RPMI8226 (cell line): ENCODE results near the gene SNX21.
"Not testable (repeated sequence)": the region's sequence is repeated elsewhere in the genome, so short reads cannot be mapped to it uniquely, and the experiment has no call there.

Experiments
- DNase-seq: peaks from one replicate; pipeline ENCODE4 v3.0.0-alpha.2; 2015

Gene SNX21

GRCh38 chr20:45833030-45833882 is at the start of gene SNX21:
Gene SNX21, plus strand, starts transcription at chr20:45833799. Its CDS starts 121 bp downstream, at chr20:45833920.
- DNase-seq = no peak

GRCh38 chr20:45788351-45788750 is 45.2 kb upstream of the SNX21 start:
- DNase-seq = no peak

- DNase-seq = peak; percentile 28
Observed at GRCh38 chr20:45792317-45793118, 41.1 kb upstream of the SNX21 start.

- DNase-seq = no peak
Observed at GRCh38 chr20:45796337-45797065, 37.1 kb upstream of the SNX21 start.

GRCh38 chr20:45797510-45797909 is 36.1 kb upstream of the SNX21 start:
- not testable (repeated sequence) for DNase-seq

- DNase-seq = not testable (repeated sequence)
Observed at GRCh38 chr20:45797955-45798354, 35.6 kb upstream of the SNX21 start.

GRCh38 chr20:45798935-45799642 is 34.5 kb upstream of the SNX21 start:
- peak; percentile 65 for DNase-seq

- no peak for DNase-seq
Observed at GRCh38 chr20:45801851-45802250, 31.7 kb upstream of the SNX21 start.

- no peak for DNase-seq
Observed at GRCh38 chr20:45810191-45810970, 23.2 kb upstream of the SNX21 start.

- peak; percentile 78 for DNase-seq
Observed at GRCh38 chr20:45812157-45813005, 21.2 kb upstream of the SNX21 start, which contains the start of gene UBE2C. Gene UBE2C, plus strand, starts transcription at chr20:45812644. Its CDS starts 52 bp downstream, at chr20:45812696.

- DNase-seq = no peak
Observed at GRCh38 chr20:45813006-45813340, 20.6 kb upstream of the SNX21 start.

- DNase-seq = no peak
Observed at GRCh38 chr20:45813489-45813888, 20.1 kb upstream of the SNX21 start.

GRCh38 chr20:45814314-45814713 is 19.3 kb upstream of the SNX21 start:
- no peak for DNase-seq

- no peak for DNase-seq
Observed at GRCh38 chr20:45816951-45817350, 16.6 kb upstream of the SNX21 start.

GRCh38 chr20:45817376-45818194 is 16.0 kb upstream of the SNX21 start:
- no peak for DNase-seq

- DNase-seq = no peak
Observed at GRCh38 chr20:45818239-45818638, 15.4 kb upstream of the SNX21 start.

- DNase-seq = no peak
Observed at GRCh38 chr20:45819466-45819865, 14.1 kb upstream of the SNX21 start.

GRCh38 chr20:45821947-45822346 is 11.7 kb upstream of the SNX21 start:
- no peak for DNase-seq

GRCh38 chr20:45822857-45823256 is 10.7 kb upstream of the SNX21 start:
- DNase-seq = no peak
